ENCODE results near the gene CFAP77. TPM values are rescaled to one million over a fixed set of nuclear protein-coding genes. Genes with fewer than 3 reads are reported as not detected.

CFAP77 gene
- total and polyA plus RNA-seq, 10 of the 15 experiments (the other 5 are each of a cell fraction or from before 2014, with no cell fraction given) = 0.33 TPM; not detected in 9

DNA sequence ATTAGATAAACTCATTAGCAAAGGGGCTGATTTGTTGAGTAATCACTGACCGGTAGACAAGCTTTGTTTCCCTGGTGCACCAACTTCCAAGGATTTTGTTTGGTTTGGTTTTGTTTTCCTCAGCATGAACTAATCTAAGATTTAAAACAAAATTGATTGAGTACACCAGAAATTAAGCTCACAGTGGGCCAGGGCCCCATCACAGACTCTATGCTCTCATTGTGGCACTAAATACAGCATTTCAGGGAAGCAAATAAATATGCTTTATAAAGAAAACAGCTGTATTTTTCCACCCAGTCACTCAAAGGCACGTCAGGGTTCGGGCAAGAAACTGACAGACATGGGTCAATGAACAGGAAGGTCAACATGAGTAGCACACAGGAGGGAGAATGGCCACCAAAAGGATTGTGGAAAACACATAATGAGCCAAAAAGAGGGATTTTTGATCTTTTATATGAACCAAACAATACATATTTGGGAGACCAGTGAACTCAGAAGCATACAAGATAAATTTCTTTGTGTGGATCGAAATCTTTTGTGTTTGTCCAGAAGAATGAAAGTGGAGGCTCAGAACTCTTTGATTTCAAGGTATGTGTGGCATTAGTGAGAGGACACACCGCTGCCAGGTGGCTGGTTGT lies 8.8 kb downstream of the CFAP77 start:
- POLR2A ChIA-PET = no interaction called here
- Histone ChIP-seq H3K4me1 (ENCODE audit: control insufficient read depth, insufficient read depth, low read length) (no peaks in the 10 kb centered on the region), H3K36me3 (ENCODE audit: control insufficient read depth in 2 of 2, insufficient read depth in 2 of 2, low read length in 1 of 2) (no peaks in the 10 kb centered on the region), H3K4me3 (no peak overlapping the region), H2AFZ (ENCODE audit: control insufficient read depth, low read depth, low read length) (no peak overlapping the region), H3K9ac (ENCODE audit: control insufficient read depth, insufficient read depth, low read length) (no peak overlapping the region), H3K79me2 (ENCODE audit: control insufficient read depth, insufficient read depth, low read length) (no peaks in the 10 kb centered on the region), H3K27ac (ENCODE audit: control insufficient read depth, insufficient read depth) (no peak overlapping the region), H4K20me1 (ENCODE audit: control insufficient read depth, insufficient read depth) (no peaks in the 10 kb centered on the region), H3K4me2 (ENCODE audit: control insufficient read depth, insufficient read depth) (no peak overlapping the region), H3K9me3 (replicated peaks; ENCODE audit: control insufficient read depth, insufficient read depth, low read length) (no peaks in the 10 kb centered on the region), H3K27me3 (replicated peaks in 1 of 2; ENCODE audit: control insufficient read depth in 2 of 2, insufficient read depth in 2 of 2, low read length in 1 of 2) (peaks cover 0 to 11% of the 10 kb centered on the region in 2 experiments; a peak in 3 of 4 replicates)
- in situ Hi-C loops (cut with MboI) (no loop called here), intact Hi-C loops (cut with micrococcal nuclease; ENCODE audit: unreplicated experiment) (loop anchor here (10.0 kb wide), 1 partner anchor 236 kb away; no protein-coding TSS in a partner anchor)
- BruUV-seq (replicated peaks) = no TSS peak
- SMC1A ChIA-PET (ENCODE audit: uncharacterized antibody, unreplicated experiment) = no interaction called here
- TF ChIP-seq CHD2 (IDR thresholded peaks at IDR 0.05; ENCODE audit: borderline replicate concordance, low read depth, low read length) = no peak
- ATAC-seq (no peak), FAIRE-seq (no peak), DNase-seq (ENCODE audit: low read depth, low spot score) (no peak)
- CTCF ChIA-PET = no interaction called here
- RAD21 ChIA-PET (ENCODE audit: unreplicated experiment) = no interaction called here
- WGBS (ENCODE audit: insufficient coverage, insufficient replicate concordance, low lambda C conversion rate, missing lambda C conversion rate) = 27% methylated on average over 5 of the region's 5 CpGs

DNA sequence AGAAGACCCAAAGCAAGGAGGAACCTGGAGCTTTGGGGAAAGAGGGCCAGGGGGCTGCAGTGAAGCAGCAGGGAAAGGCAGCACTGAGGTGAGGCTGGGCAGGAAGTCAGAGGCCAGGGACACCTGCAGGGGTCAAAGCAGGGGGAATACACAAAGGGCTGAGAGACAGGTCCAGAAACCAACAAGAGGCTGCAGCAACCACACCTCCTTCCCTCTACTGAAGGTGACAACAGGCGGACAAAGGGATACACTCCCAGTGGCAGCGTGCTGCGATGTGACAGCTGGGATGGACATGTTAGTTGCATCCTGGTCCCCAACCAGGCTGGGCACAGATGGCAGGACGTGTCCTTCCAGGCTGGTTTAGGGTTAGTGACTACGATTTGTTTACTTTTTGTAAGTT lies 12.6 kb downstream of the CFAP77 start:
- POLR2A ChIA-PET = no interaction called here
- in situ Hi-C loops (cut with MboI) = loop anchor here (5.0 kb wide), 1 partner anchor 380 kb away; no protein-coding TSS in a partner anchor
- Histone ChIP-seq H3K27ac (ENCODE audit: control insufficient read depth, insufficient read depth) (no peak overlapping the region), H3K4me2 (ENCODE audit: control insufficient read depth, insufficient read depth) (no peak overlapping the region), H4K20me1 (ENCODE audit: control insufficient read depth, insufficient read depth) (no peaks in the 10 kb centered on the region), H3K79me2 (ENCODE audit: control insufficient read depth, insufficient read depth, low read length) (no peaks in the 10 kb centered on the region), H3K36me3 (ENCODE audit: control insufficient read depth in 2 of 2, insufficient read depth in 2 of 2, low read length in 1 of 2) (no peaks in the 10 kb centered on the region), H3K4me3 (no peak overlapping the region), H3K27me3 (replicated peaks in 1 of 2; ENCODE audit: control insufficient read depth in 2 of 2, insufficient read depth in 2 of 2, low read length in 1 of 2) (peaks cover 3 to 4% of the 10 kb centered on the region in 2 experiments; a peak in 3 of 4 replicates), H3K9ac (ENCODE audit: control insufficient read depth, insufficient read depth, low read length) (no peak overlapping the region), H2AFZ (ENCODE audit: control insufficient read depth, low read depth, low read length) (no peak overlapping the region), H3K4me1 (ENCODE audit: control insufficient read depth, insufficient read depth, low read length) (no peaks in the 10 kb centered on the region), H3K9me3 (replicated peaks; ENCODE audit: control insufficient read depth, insufficient read depth, low read length) (no peaks in the 10 kb centered on the region)
- CTCF ChIA-PET = interaction anchor here (0.6 kb wide), 1 partner anchor 11 kb away, joined by 3 read pairs; no protein-coding TSS in a partner anchor
- FAIRE-seq (no peak), DNase-seq (ENCODE audit: low read depth, low spot score) (no peak), ATAC-seq (no peak)
- BruUV-seq (replicated peaks) = no TSS peak
- WGBS (ENCODE audit: insufficient coverage, insufficient replicate concordance, low lambda C conversion rate, missing lambda C conversion rate) = 30% methylated on average over 5 of the region's 5 CpGs
- SMC1A ChIA-PET (ENCODE audit: uncharacterized antibody, unreplicated experiment) = interaction anchor here (0.7 kb wide), 1 partner anchor 21 kb away, joined by 3 read pairs; no protein-coding TSS in a partner anchor
- RAD21 ChIA-PET (ENCODE audit: unreplicated experiment) = no interaction called here
- intact Hi-C loops (cut with micrococcal nuclease; ENCODE audit: unreplicated experiment) = no loop called here
- TF ChIP-seq, protein P1, sequence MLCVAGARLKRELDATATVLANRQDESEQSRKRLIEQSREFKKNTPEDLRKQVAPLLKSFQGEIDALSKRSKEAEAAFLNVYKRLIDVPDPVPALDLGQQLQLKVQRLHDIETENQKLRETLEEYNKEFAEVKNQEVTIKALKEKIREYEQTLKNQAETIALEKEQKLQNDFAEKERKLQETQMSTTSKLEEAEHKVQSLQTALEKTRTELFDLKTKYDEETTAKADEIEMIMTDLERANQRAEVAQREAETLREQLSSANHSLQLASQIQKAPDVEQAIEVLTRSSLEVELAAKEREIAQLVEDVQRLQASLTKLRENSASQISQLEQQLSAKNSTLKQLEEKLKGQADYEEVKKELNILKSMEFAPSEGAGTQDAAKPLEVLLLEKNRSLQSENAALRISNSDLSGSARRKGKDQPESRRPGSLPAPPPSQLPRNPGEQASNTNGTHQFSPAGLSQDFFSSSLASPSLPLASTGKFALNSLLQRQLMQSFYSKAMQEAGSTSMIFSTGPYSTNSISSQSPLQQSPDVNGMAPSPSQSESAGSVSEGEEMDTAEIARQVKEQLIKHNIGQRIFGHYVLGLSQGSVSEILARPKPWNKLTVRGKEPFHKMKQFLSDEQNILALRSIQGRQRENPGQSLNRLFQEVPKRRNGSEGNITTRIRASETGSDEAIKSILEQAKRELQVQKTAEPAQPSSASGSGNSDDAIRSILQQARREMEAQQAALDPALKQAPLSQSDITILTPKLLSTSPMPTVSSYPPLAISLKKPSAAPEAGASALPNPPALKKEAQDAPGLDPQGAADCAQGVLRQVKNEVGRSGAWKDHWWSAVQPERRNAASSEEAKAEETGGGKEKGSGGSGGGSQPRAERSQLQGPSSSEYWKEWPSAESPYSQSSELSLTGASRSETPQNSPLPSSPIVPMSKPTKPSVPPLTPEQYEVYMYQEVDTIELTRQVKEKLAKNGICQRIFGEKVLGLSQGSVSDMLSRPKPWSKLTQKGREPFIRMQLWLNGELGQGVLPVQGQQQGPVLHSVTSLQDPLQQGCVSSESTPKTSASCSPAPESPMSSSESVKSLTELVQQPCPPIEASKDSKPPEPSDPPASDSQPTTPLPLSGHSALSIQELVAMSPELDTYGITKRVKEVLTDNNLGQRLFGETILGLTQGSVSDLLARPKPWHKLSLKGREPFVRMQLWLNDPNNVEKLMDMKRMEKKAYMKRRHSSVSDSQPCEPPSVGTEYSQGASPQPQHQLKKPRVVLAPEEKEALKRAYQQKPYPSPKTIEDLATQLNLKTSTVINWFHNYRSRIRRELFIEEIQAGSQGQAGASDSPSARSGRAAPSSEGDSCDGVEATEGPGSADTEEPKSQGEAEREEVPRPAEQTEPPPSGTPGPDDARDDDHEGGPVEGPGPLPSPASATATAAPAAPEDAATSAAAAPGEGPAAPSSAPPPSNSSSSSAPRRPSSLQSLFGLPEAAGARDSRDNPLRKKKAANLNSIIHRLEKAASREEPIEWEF (IDR thresholded peaks at IDR 0.05; ENCODE audit: insufficient replicate concordance, low read depth, low read length) = no peak
- TF ChIP-seq LARP7 (IDR thresholded peaks at IDR 0.05) (no peak), EZH2 (IDR thresholded peaks at IDR 0.05; ENCODE audit: borderline replicate concordance, control insufficient read depth, low read depth, low read length) (no peak), MEF2B (IDR thresholded peaks at IDR 0.05; ENCODE audit: partially characterized antibody, poor library complexity, severe bottlenecking) (no peak)
- TF ChIP-seq, protein P2, sequence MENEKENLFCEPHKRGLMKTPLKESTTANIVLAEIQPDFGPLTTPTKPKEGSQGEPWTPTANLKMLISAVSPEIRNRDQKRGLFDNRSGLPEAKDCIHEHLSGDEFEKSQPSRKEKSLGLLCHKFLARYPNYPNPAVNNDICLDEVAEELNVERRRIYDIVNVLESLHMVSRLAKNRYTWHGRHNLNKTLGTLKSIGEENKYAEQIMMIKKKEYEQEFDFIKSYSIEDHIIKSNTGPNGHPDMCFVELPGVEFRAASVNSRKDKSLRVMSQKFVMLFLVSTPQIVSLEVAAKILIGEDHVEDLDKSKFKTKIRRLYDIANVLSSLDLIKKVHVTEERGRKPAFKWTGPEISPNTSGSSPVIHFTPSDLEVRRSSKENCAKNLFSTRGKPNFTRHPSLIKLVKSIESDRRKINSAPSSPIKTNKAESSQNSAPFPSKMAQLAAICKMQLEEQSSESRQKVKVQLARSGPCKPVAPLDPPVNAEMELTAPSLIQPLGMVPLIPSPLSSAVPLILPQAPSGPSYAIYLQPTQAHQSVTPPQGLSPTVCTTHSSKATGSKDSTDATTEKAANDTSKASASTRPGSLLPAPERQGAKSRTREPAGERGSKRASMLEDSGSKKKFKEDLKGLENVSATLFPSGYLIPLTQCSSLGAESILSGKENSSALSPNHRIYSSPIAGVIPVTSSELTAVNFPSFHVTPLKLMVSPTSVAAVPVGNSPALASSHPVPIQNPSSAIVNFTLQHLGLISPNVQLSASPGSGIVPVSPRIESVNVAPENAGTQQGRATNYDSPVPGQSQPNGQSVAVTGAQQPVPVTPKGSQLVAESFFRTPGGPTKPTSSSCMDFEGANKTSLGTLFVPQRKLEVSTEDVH (IDR thresholded peaks at IDR 0.05; ENCODE audit: low read depth, partially characterized antibody) = no peak
